IPS-NIHi11 (cell line): Measurements from ENCODE around the gene DOCK1.

Experiments used
- DNase-seq: peaks from one replicate; pipeline ENCODE4 v3.0.0; 2012; ENCODE audit warnings: mixed read lengths, low spot score

DOCK1 gene

GRCh38 chr10:127179612-127180250, 274.5 kb downstream of the DOCK1 start:
- DNase-seq: no peak

GRCh38 chr10:127182161-127182560, 276.9 kb downstream of the DOCK1 start:
- DNase-seq: no peak

- DNase-seq: no peak
These were observed 279.4 kb downstream of the DOCK1 start for GRCh38 chr10:127184582-127184981.

- DNase-seq: no peak
These were observed 281.6 kb downstream of the DOCK1 start for GRCh38 chr10:127186813-127187212.

- DNase-seq: no peak
These were observed 284.0 kb downstream of the DOCK1 start for GRCh38 chr10:127189226-127189625.

GRCh38 chr10:127190427-127190826, 285.2 kb downstream of the DOCK1 start:
- DNase-seq: no peak

GRCh38 chr10:127193125-127193524, 287.9 kb downstream of the DOCK1 start:
- DNase-seq: no peak

- DNase-seq: no peak
These were observed 288.9 kb downstream of the DOCK1 start for GRCh38 chr10:127194111-127194510.

GRCh38 chr10:127194599-127194998, 289.4 kb downstream of the DOCK1 start:
- DNase-seq: no peak

- DNase-seq: peak; percentile 42
These were observed 289.8 kb downstream of the DOCK1 start for GRCh38 chr10:127195041-127195506.

GRCh38 chr10:127195571-127196281, 290.5 kb downstream of the DOCK1 start:
- peak; percentile 68 for DNase-seq

- DNase-seq: peak; percentile 85
These were observed 291.3 kb downstream of the DOCK1 start, which contains the start of gene INSYN2A for GRCh38 chr10:127196282-127197153. INSYN2A (minus strand) TSS chr10:127196591; CDS start chr10:127176395, 20,196 bp downstream.

- no peak for DNase-seq
These were observed 291.9 kb downstream of the DOCK1 start for GRCh38 chr10:127197154-127197432.

GRCh38 chr10:127198307-127198706, 293.1 kb downstream of the DOCK1 start:
- DNase-seq: no peak

GRCh38 chr10:127198721-127199120, 293.5 kb downstream of the DOCK1 start:
- DNase-seq: no peak

GRCh38 chr10:127200646-127201045, 295.4 kb downstream of the DOCK1 start:
- DNase-seq: no peak

- no peak for DNase-seq
These were observed 297.8 kb downstream of the DOCK1 start for GRCh38 chr10:127203067-127203466.

GRCh38 chr10:127207081-127207480, 301.9 kb downstream of the DOCK1 start:
- DNase-seq: no peak

- no peak for DNase-seq
These were observed 305.8 kb downstream of the DOCK1 start for GRCh38 chr10:127210936-127211466.

GRCh38 chr10:127215866-127216265, 310.6 kb downstream of the DOCK1 start:
- peak; percentile 42 for DNase-seq

GRCh38 chr10:127216274-127216673, 311.0 kb downstream of the DOCK1 start:
- DNase-seq: no peak

GRCh38 chr10:127216786-127217185, 311.6 kb downstream of the DOCK1 start:
- DNase-seq: peak; percentile 23
